HUES48 (cell line): ENCODE measurements around the gene MKRN3.

Experiments used
- H3K27ac ChIP-seq: one replicate; pipeline ENCODE4 v1.7.0; 2013; ENCODE audit warnings: low read depth, low read length, inconsistent platforms
- H3K27me3 ChIP-seq: 2 replicates; pipeline ENCODE4 v1.6.1; 2013; ENCODE audit warnings: mild to moderate bottlenecking, low read length; ENCODE audit not compliant: control insufficient read depth, insufficient read depth
- H3K36me3 ChIP-seq: 2 replicates; pipeline ENCODE4 v1.6.1; 2013; ENCODE audit warnings: low read length; ENCODE audit not compliant: control insufficient read depth, insufficient read depth
- H3K4me1 ChIP-seq: 2 replicates; pipeline ENCODE4 v1.6.1; 2013; ENCODE audit warnings: mild to moderate bottlenecking, low read length; ENCODE audit not compliant: control insufficient read depth, insufficient read depth
- H3K4me3 ChIP-seq: 2 replicates; pipeline ENCODE4 v1.5.1; 2013; ENCODE audit warnings: mild to moderate bottlenecking, low read depth, low read length
- H3K9ac ChIP-seq: 2 replicates; pipeline ENCODE4 v1.6.1; 2013; ENCODE audit warnings: mild to moderate bottlenecking, low read depth, low read length, moderate library complexity
- H3K9me3 ChIP-seq: 2 replicates; pipeline ENCODE4 v1.6.1; 2013; ENCODE audit warnings: low read length; ENCODE audit not compliant: control insufficient read depth, insufficient read depth

MKRN3 gene

DNA sequence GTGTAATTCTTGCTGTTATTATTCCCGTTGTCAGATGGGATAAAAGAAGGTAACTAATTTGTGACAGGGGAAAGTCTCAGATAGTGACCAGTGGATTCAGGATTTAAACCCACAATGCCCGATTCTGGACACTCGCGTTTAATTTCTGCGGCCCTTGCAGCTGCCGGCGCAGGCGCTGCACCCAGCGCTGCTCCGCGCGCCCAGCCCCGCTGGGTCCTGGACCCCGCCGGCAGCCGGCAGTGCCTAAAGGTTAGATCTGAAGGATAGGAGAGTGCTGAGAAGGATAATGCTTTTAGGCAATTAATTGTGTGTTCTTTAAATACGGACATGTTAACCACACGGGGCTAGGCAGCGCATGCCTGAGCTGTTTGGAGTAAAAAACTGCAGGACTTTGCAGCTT, 3.6 kb upstream of the MKRN3 start:
- Histone ChIP-seq H3K27ac (no peak overlapping the region), H3K4me3 (no peak overlapping the region), H3K4me1 (no peaks in the 10 kb centered on the region), H3K9me3 (peaks cover 61% of the 10 kb centered on the region), H3K27me3 (no peaks in the 10 kb centered on the region), H3K36me3 (no peaks in the 10 kb centered on the region), H3K9ac (no peak overlapping the region)

DNA sequence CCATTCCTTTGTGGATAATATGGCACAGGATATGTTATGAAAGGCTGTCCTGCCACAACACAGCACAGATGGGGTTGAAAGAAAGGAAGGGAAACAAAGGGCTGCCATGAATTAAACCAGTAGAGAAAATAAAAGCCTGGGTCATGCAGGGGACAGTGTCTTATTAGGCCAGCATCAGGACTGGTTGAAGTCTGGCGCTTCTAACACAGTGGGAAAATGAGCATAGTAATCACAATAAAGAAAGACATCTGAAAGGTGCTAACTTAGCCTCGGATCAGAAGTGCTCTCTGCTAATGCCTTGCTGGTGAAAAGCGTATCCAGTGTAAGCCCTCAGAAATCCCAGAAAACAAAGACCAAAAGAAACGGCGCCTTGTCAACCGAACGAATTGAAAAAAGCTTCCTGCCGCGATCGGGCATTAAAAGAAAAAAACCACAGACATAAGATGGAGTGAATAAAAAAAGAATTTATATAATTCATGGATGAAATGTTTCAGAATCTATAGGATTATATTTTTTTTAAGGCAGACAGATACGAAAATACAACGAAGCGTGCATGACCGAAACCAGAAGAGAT, 566 bp upstream of the MKRN3 start:
- Histone ChIP-seq H3K4me1 (no peaks in the 10 kb centered on the region), H3K27ac (no peak overlapping the region), H3K36me3 (no peaks in the 10 kb centered on the region), H3K9me3 (peaks cover 69% of the 10 kb centered on the region), H3K9ac (no peak overlapping the region), H3K27me3 (no peaks in the 10 kb centered on the region), H3K4me3 (no peak overlapping the region)

DNA sequence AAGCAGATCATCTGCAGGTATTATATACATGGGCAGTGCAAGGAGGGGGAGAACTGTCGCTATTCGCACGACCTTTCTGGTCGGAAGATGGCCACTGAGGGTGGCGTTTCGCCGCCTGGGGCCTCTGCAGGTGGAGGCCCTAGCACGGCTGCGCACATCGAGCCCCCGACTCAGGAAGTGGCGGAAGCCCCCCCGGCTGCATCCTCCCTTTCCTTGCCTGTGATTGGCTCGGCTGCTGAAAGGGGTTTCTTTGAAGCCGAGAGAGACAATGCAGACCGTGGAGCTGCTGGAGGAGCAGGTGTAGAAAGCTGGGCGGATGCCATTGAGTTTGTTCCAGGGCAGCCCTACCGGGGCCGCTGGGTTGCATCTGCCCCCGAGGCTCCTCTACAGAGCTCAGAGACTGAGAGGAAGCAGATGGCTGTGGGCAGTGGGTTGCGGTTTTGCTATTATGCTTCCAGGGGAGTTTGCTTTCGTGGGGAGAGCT, 639 bp downstream of the MKRN3 start:
- Histone ChIP-seq H3K27ac (no peak overlapping the region), H3K27me3 (no peaks in the 10 kb centered on the region), H3K9ac (no peak overlapping the region), H3K36me3 (no peaks in the 10 kb centered on the region), H3K4me3 (peak overlapping the region; percentile 40), H3K9me3 (peaks cover 66% of the 10 kb centered on the region), H3K4me1 (no peaks in the 10 kb centered on the region)

DNA sequence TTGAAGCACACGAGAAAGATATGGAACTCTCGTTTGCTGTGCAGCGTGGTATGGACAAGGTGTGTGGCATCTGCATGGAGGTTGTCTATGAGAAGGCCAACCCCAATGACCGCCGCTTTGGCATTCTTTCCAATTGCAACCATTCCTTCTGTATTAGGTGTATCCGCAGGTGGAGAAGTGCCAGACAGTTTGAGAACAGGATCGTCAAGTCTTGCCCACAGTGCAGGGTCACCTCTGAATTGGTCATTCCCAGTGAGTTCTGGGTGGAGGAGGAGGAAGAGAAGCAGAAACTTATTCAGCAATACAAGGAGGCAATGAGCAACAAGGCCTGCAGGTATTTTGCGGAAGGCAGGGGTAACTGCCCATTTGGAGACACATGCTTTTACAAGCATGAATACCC, 1.2 kb downstream of the MKRN3 start:
- Histone ChIP-seq H3K4me3 (no peak overlapping the region), H3K4me1 (no peaks in the 10 kb centered on the region), H3K9ac (no peak overlapping the region), H3K36me3 (no peaks in the 10 kb centered on the region), H3K27ac (no peak overlapping the region), H3K27me3 (no peaks in the 10 kb centered on the region), H3K9me3 (peaks cover 66% of the 10 kb centered on the region)

DNA sequence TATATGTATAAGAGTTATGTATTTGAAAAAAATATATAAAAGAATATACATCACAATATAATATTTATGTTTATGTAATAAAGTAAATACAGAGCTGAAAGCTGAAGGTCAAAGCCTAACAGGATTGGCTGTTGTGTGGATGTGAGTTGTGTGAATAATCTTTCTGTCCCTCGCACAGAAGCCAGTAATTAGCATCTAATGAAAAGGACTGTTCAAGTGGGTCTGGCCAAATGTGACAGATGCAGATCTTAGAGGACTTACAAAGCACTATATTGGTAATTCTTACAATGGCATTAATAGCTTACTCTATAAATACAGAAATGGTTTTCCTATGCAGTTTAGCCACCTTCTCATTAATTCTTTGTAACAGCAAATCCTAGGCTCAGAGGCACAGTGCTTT, 2.4 kb downstream of the MKRN3 start:
- H3K9me3 ChIP-seq = peaks cover 57% of the 10 kb centered on the region
- H3K36me3 ChIP-seq = no peaks in the 10 kb centered on the region
- no peak overlapping the region for H3K4me3 ChIP-seq
- no peak overlapping the region for H3K27ac ChIP-seq
- H3K9ac ChIP-seq = no peak overlapping the region
- no peaks in the 10 kb centered on the region for H3K4me1 ChIP-seq
- H3K27me3 ChIP-seq = no peaks in the 10 kb centered on the region

DNA sequence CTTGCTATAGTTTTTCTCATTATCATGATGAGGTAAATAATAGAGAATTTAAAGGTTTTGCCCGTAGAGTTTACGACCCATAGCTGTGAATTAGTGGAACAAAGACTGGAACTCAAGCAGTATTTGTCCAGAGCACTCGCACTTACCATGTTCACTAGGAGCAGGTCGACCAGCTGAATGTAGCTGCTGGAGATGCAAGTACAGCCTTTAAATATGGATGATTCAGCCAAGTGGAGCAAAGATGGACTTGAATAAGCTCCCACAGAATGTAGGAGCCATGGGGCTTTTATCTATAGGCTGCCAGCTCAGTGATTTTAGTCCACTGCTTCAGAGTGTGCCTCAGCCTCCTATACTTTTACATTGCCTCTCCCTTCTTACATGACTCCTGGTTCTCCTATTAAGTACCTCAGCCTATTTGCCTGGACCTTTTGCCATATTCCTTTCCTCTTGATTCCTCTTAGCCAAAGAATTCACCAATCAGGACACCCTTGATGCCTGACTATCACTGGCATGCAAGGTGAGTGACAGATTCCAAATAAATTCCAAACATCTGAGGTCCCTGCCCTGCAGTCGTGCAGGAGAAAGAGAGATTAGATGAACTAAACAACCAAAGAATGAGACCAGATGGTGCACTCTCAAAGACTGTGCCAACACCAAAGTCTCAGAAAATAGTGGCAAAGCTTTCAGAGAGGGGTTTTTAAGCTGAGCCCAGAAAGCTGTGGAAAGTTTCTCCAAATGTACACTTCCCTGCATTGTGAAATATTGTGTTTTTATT, 3.9 kb downstream of the MKRN3 start:
- H3K36me3 ChIP-seq = no peaks in the 10 kb centered on the region
- H3K27ac ChIP-seq = no peak overlapping the region
- peaks cover 51% of the 10 kb centered on the region for H3K9me3 ChIP-seq
- H3K9ac ChIP-seq = no peak overlapping the region
- no peaks in the 10 kb centered on the region for H3K4me1 ChIP-seq
- H3K4me3 ChIP-seq = no peak overlapping the region
- H3K27me3 ChIP-seq = no peaks in the 10 kb centered on the region

DNA sequence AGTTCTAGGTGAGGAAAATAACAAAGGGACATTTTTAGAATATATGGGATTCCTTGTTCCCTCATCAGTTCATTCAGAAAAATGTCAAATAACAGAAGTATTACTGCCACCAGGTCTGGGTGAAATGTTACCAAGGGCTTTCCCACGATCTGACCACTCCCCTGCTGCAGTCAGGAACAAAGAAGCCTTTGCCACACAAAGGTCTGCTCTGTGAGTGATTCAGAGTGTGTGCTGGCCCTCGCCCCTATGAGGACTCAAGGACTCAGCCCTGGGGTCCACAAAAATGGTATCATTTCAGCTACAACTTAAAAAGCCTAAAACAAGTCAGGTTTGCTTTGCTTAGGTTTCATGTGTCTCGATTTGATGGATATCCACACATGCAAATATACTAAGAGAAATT, 5.0 kb downstream of the MKRN3 start:
- Histone ChIP-seq H3K4me3 (no peak overlapping the region), H3K27ac (no peak overlapping the region), H3K9ac (no peak overlapping the region), H3K27me3 (no peaks in the 10 kb centered on the region), H3K4me1 (no peaks in the 10 kb centered on the region), H3K9me3 (peaks cover 45% of the 10 kb centered on the region), H3K36me3 (no peaks in the 10 kb centered on the region)

DNA sequence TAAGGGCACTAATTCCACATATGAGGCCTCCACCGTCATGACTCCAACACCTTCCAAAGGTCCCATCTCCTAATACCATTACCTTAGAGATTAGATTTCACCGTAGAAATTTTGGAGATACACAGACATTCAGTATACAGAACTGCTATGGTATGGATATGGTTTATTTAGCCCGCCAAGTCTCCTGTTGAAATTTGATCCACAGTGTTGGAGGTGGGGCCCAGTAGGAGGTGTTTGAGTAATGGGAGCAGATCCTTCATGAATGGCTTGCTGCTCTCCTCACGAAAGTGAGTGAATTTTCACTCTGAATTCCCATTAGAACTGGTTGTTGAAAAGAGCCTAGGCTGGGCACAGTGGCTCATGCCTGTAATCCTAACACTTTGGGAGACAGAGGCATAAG, 7.4 kb downstream of the MKRN3 start:
- Histone ChIP-seq H3K4me3 (no peak overlapping the region), H3K4me1 (no peaks in the 10 kb centered on the region), H3K27me3 (no peaks in the 10 kb centered on the region), H3K9ac (no peak overlapping the region), H3K9me3 (peaks cover 28% of the 10 kb centered on the region), H3K36me3 (no peaks in the 10 kb centered on the region), H3K27ac (no peak overlapping the region)

DNA sequence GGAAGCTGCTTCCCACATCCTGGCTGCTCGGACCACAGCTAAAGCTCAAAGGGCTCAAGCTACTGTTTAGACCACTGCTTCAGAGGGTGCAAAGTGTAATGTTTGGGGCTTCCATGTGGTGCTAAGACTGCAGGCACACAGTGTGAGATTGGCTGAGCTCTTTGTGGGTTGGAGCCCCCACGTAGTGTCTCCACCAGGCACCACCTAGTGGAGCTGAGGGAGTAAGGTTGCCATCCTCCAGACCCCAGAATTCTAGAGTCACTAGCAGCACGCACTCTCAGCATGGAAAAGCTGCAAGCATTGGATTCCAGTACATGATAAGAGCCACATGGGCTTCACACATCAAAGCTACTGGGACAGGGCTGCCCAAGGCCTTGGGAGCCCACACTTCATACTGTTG, 9.3 kb downstream of the MKRN3 start:
- H3K36me3 ChIP-seq = no peaks in the 10 kb centered on the region
- no peak overlapping the region for H3K9ac ChIP-seq
- H3K27me3 ChIP-seq = no peaks in the 10 kb centered on the region
- no peak overlapping the region for H3K27ac ChIP-seq
- no peaks in the 10 kb centered on the region for H3K4me1 ChIP-seq
- H3K4me3 ChIP-seq = no peak overlapping the region
- H3K9me3 ChIP-seq = peaks cover 31% of the 10 kb centered on the region

DNA sequence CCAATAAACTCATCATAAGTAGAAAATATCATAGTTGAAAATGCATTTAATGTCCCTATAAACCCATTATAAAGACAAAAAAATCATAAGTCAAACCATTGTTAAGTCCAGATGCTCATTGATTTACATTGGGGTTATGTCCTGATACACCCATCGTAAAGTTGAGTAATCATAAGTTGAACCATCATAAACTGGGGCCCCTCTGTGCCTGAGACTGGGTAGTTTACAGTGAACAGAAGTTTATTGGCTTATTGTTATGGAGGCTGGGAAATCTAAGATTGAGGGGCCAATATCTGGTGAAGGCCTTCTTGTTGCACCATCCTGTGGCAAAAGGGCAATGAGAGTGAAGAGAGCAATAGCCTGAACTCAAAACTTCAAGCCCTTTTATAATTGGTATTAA, 10.6 kb downstream of the MKRN3 start:
- H3K36me3 ChIP-seq = no peaks in the 10 kb centered on the region
- H3K9me3 ChIP-seq = peaks cover 31% of the 10 kb centered on the region
- H3K27me3 ChIP-seq = no peaks in the 10 kb centered on the region
- no peak overlapping the region for H3K4me3 ChIP-seq
- H3K4me1 ChIP-seq = no peaks in the 10 kb centered on the region
- no peak overlapping the region for H3K27ac ChIP-seq
- no peak overlapping the region for H3K9ac ChIP-seq

DNA sequence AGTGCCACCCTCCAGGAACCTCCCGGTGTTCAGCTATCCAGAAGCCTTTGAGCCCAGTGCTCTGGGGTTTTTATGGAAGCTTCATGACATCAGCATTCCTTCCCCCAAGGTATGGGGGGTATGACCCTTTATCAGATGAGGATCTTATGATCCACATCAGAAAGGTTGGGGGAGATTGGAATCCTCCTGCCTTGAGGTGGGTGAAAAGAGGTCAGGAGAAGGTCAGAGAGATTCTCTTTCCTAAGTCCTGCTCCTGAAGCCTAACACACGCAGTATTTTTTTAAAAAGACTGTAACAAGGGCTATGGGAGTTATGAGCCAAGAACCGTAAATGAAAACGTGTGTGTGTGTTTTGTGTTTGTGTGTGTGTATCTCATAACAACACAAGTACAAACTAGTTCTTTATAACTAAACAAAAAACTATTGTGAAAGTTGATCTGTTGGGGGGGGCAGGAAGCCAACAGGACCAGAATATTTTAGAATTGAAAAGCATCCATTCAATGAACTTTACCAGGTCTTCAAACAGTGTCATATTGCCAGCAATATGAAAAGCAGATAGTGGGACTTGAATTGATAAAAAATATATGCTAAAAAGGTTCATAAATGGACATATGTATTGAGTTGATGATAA, 13.2 kb downstream of the MKRN3 start:
- Histone ChIP-seq H3K9me3 (peaks cover 41% of the 10 kb centered on the region), H3K36me3 (no peaks in the 10 kb centered on the region), H3K9ac (no peak overlapping the region), H3K4me1 (no peaks in the 10 kb centered on the region), H3K27me3 (no peaks in the 10 kb centered on the region), H3K4me3 (no peak overlapping the region), H3K27ac (no peak overlapping the region)
